ENCODE data around the gene CFAP20DC. TPM values are rescaled to one million over a fixed set of nuclear protein-coding genes. Genes with fewer than 3 reads are reported as not detected.
"Not testable (repeated sequence)": the region's sequence is repeated elsewhere in the genome, so short reads cannot be mapped to it uniquely, and the experiment has no call there.

The CFAP20DC gene
- total and polyA plus RNA-seq, 7 donors = 0.03 TPM; not detected in 4

DNA sequence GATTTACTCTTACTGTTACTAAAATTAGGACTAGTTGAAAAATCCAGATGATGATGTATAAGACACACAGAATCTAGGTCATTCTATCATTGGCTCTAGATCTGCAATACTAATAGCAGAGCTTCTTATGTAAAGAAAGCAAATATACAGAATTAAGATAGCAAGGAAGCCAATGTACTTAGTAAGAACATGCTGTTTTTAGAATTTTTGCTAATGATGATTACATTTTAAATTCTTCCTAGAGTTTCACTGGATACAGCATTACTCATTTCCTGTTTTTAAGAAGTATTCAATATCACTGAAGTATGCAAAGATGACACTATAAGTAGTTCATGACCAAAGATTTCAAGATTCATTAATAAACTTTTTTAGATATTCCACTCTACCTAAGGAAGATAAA, 60.7 kb downstream of the CFAP20DC start:
- TF ChIP-seq, protein P1, sequence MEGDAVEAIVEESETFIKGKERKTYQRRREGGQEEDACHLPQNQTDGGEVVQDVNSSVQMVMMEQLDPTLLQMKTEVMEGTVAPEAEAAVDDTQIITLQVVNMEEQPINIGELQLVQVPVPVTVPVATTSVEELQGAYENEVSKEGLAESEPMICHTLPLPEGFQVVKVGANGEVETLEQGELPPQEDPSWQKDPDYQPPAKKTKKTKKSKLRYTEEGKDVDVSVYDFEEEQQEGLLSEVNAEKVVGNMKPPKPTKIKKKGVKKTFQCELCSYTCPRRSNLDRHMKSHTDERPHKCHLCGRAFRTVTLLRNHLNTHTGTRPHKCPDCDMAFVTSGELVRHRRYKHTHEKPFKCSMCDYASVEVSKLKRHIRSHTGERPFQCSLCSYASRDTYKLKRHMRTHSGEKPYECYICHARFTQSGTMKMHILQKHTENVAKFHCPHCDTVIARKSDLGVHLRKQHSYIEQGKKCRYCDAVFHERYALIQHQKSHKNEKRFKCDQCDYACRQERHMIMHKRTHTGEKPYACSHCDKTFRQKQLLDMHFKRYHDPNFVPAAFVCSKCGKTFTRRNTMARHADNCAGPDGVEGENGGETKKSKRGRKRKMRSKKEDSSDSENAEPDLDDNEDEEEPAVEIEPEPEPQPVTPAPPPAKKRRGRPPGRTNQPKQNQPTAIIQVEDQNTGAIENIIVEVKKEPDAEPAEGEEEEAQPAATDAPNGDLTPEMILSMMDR (IDR thresholded peaks at IDR 0.05) = no peak
- Histone ChIP-seq H3K27ac (no peak overlapping the region), H3K4me3 (no peak overlapping the region), H3K9me3 (no peaks in the 10 kb centered on the region), H3K36me3 (ENCODE audit: insufficient read depth in 1 of 2, low read depth in 1 of 2) (no peaks in the 10 kb centered on the region), H3K27me3 (ENCODE audit: insufficient read depth in 3 of 3, low read length in 2 of 3) (peaks cover 0 to 4% (median 0%) of the 10 kb centered on the region in 3 donors), H3K4me1 (no peaks in the 10 kb centered on the region)
- intact Hi-C loops (cut with DNase I) = no loop called here
- ATAC-seq (no peak), DNase-seq (no peak)

- Histone ChIP-seq H3K9me3 (no peaks in the 10 kb centered on the region), H3K36me3 (ENCODE audit: insufficient read depth in 1 of 2, low read depth in 1 of 2) (no peaks in the 10 kb centered on the region), H3K27me3 (ENCODE audit: insufficient read depth in 3 of 3, low read length in 2 of 3) (peaks cover 0 to 4% (median 0%) of the 10 kb centered on the region in 3 donors), H3K4me3 (no peak overlapping the region), H3K27ac (no peak overlapping the region), H3K4me1 (no peaks in the 10 kb centered on the region)
- ATAC-seq (no peak), DNase-seq (no peak)
- TF ChIP-seq, protein P1 (IDR thresholded peaks at IDR 0.05) = no peak
- WGBS, 3 donors = 50 to 63% (median 53%) methylated on average over 3 of the region's 3 CpGs
- intact Hi-C loops (cut with DNase I) = no loop called here
These were observed 61.8 kb downstream of the CFAP20DC start for GRCh38 chr3:58988041-58988440.

- intact Hi-C loops (cut with DNase I) = no loop called here
- Histone ChIP-seq H3K27me3 (ENCODE audit: insufficient read depth in 3 of 3, low read length in 2 of 3) (peaks cover 0 to 4% (median 0%) of the 10 kb centered on the region in 3 donors), H3K36me3 (ENCODE audit: insufficient read depth in 1 of 2, low read depth in 1 of 2) (no peaks in the 10 kb centered on the region), H3K4me1 (no peaks in the 10 kb centered on the region), H3K4me3 (no peak overlapping the region), H3K9me3 (no peaks in the 10 kb centered on the region), H3K27ac (no peak overlapping the region)
- DNase-seq (no peak), ATAC-seq (no peak)
- 81 to 89% (median 82%) methylated on average over 4 of the region's 4 CpGs for WGBS, 3 donors
- TF ChIP-seq, protein P1 (IDR thresholded peaks at IDR 0.05) = no peak
These were observed 63.2 kb downstream of the CFAP20DC start for GRCh38 chr3:58986654-58987053.

DNA sequence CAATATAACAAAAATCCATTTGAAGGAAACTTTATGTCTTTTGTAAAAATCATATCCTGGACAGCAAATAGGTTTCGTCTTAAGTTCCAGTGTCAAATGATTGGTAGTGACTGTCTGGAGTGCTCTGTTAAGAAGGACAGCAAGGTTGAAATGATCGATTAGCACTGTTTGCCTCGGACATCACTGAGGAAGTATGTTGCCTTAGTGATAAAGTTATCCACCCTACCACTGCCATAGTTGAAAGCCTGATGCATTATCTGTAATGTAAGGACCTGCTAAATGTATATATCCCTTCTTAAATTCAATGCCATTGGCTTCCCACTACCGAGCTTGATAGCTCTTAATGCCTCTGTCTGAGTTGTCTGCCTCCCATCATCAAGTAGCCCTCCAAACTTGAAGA, 70.0 kb downstream of the CFAP20DC start:
- intact Hi-C loops (cut with DNase I) = no loop called here
- Histone ChIP-seq H3K27me3 (ENCODE audit: insufficient read depth in 3 of 3, low read length in 2 of 3) (no peaks in the 10 kb centered on the region), H3K27ac (no peak overlapping the region), H3K4me1 (no peaks in the 10 kb centered on the region), H3K36me3 (ENCODE audit: insufficient read depth in 1 of 2, low read depth in 1 of 2) (no peaks in the 10 kb centered on the region), H3K4me3 (no peak overlapping the region), H3K9me3 (no peaks in the 10 kb centered on the region)
- ATAC-seq = no peak
- TF ChIP-seq, protein P1 (IDR thresholded peaks at IDR 0.05) = no peak
- WGBS, 3 donors = 85 to 94% (median 87%) methylated on average over 4 of the region's 4 CpGs
- no peak for DNase-seq

- Histone ChIP-seq H3K36me3 (ENCODE audit: insufficient read depth in 1 of 2, low read depth in 1 of 2) (no peaks in the 10 kb centered on the region), H3K27ac (no peak overlapping the region), H3K4me3 (no peak overlapping the region), H3K9me3 (no peaks in the 10 kb centered on the region), H3K27me3 (ENCODE audit: insufficient read depth in 3 of 3, low read length in 2 of 3) (no peaks in the 10 kb centered on the region), H3K4me1 (no peaks in the 10 kb centered on the region)
- TF ChIP-seq, protein P1 (IDR thresholded peaks at IDR 0.05) = no peak
- intact Hi-C loops (cut with DNase I) = no loop called here
- 89 to 93% (median 91%) methylated on average over 3 of the region's 3 CpGs for WGBS, 3 donors
- DNase-seq (no peak), ATAC-seq (no peak)
These were observed 76.0 kb downstream of the CFAP20DC start for GRCh38 chr3:58973796-58974195.

DNA sequence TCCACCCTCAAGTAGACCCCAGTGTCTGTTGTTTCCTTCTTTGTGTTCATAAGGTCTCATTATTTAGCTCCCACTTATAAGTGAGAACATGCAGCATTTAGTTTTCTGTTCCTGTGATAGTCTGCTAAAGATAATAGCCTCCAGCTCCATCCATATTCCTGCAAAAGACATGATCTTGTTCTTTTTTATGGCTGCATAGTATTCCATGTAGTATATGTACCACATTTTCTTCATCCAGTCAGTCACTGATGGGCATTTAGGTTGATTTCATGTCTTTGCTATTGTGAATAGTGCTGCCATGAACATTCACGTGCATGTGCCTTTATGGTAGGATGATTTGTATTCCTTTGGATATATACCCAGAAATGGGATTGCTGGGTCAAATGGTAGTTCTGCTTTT, 82.0 kb downstream of the CFAP20DC start:
- ATAC-seq; intact Hi-C loops (cut with DNase I); H3K9me3 ChIP-seq; H3K4me1 ChIP-seq; H3K27ac ChIP-seq; H3K36me3 ChIP-seq (ENCODE audit: insufficient read depth in 1 of 2, low read depth in 1 of 2); H3K27me3 ChIP-seq (ENCODE audit: insufficient read depth in 3 of 3, low read length in 2 of 3); H3K4me3 ChIP-seq; DNase-seq: not testable (repeated sequence)
- 90 to 100% (median 94%) methylated on average over 1 of the region's 1 CpG for WGBS, 3 donors
